Endothelial cell of umbilical vein (primary cell): ENCODE data around the gene CCHCR1. TPM values are rescaled to one million over a fixed set of nuclear protein-coding genes. Genes with fewer than 3 reads are reported as not detected.
A peak's percentile ranks its signal among the peaks of the same experiment; 100 is the strongest.

Source experiments
- BruUV-seq: library from RNA; stranded (reverse); fragments of 400-500 nt; replicated peaks from 2 replicates; lab custom pipeline; 2021; lab: Mats Ljungman, UMichigan
- CTCF ChIA-PET: fragments of 300-600, 350-600 bp; sonication (Branson Sonifier 250); formaldehyde crosslinking; loops from one replicate; lab custom pipeline; 2021; ENCODE audit warnings: antibody characterized with exemption, inconsistent platforms; lab: Charles Lee
- POLR2A ChIA-PET: fragments of 300-600, 350-600 bp; sonication (Branson Sonifier 250); formaldehyde crosslinking; loops from one replicate; lab custom pipeline; 2021; ENCODE audit warnings: antibody characterized with exemption, inconsistent platforms; lab: Charles Lee
- DNase-seq: peaks from one replicate; pipeline ENCODE4 v3.0.0-alpha.2; 2011; ENCODE audit warnings: low read depth, low spot score
- FAIRE-seq: peaks from 2 replicates; lab custom pipeline; 2011; peaks lifted over from hg19 to GRCh38; lab: Jason Lieb, UNC
- H2AFZ ChIP-seq: 2 replicates; pipeline ENCODE4 v1.6.0; 2012; ENCODE audit warnings: low read depth, low read length, control low read depth, inconsistent platforms
- H3K27ac ChIP-seq: 2 replicates; pipeline ENCODE4 v1.5.1; 2011; ENCODE audit warnings: low read depth, mild to moderate bottlenecking, control low read depth, low read length, moderate library complexity; ENCODE audit not compliant: insufficient read depth
- H3K27me3 ChIP-seq, 2 experiments: 2 replicates each; pipeline versions ENCODE4 v1.6.0 to v1.6.1; 2011; ENCODE audit warnings: low read length in 2 of 2, mixed read lengths in 1 of 2; ENCODE audit not compliant: control insufficient read depth in 2 of 2, insufficient read depth in 2 of 2
- H3K36me3 ChIP-seq, 2 experiments: 2 replicates in 1 of 2; 3 replicates in 1 of 2; pipeline ENCODE4 v1.5.1; 2011; ENCODE audit warnings: low read length in 2 of 2, mild to moderate bottlenecking in 1 of 2, moderate library complexity in 1 of 2; ENCODE audit not compliant: control insufficient read depth in 2 of 2, insufficient read depth in 2 of 2; ENCODE audit errors: extremely low read depth in 1 of 2
- H3K4me1 ChIP-seq: 3 replicates; pipeline ENCODE4 v1.5.1; 2011; ENCODE audit warnings: mild to moderate bottlenecking, low read length; ENCODE audit not compliant: control insufficient read depth, insufficient read depth; ENCODE audit errors: extremely low read depth
- H3K4me2 ChIP-seq: 2 replicates; pipeline ENCODE4 v1.6.1; 2011; ENCODE audit warnings: low read length, control low read depth, mixed read lengths; ENCODE audit not compliant: insufficient read depth
- H3K4me3 ChIP-seq, 3 experiments: fragments of 200-600 bp in 1 of 3; sonication (generic), shearing (Covaris generic) in 1 of 3; replicated peaks in 1 of 3; 2 replicates each; pipeline ENCODE4 v1.5.1; 2011 to 2016; ENCODE audit warnings: control low read depth in 3 of 3, low read length in 3 of 3, mild to moderate bottlenecking in 2 of 3, inconsistent platforms in 1 of 3, low read depth in 1 of 3, moderate library complexity in 1 of 3; ENCODE audit not compliant: insufficient read depth in 1 of 3
- H3K79me2 ChIP-seq: 2 replicates; pipeline ENCODE4 v1.6.0; 2012; ENCODE audit warnings: low read length, inconsistent platforms; ENCODE audit not compliant: control insufficient read depth, insufficient read depth
- H3K9ac ChIP-seq: replicated peaks from 2 replicates; pipeline ENCODE3; 2011; ENCODE audit warnings: low read length, control low read depth; ENCODE audit not compliant: insufficient read depth; ENCODE audit errors: extremely low read depth
- H3K9me1 ChIP-seq: replicated peaks from 3 replicates; pipeline ENCODE4 v1.6.0; 2011; ENCODE audit warnings: mild to moderate bottlenecking, low read length; ENCODE audit not compliant: control insufficient read depth, insufficient read depth; ENCODE audit errors: extremely low read depth
- H3K9me3 ChIP-seq: replicated peaks from 2 replicates; pipeline ENCODE4 v1.5.1; 2012; ENCODE audit warnings: low read length, inconsistent platforms; ENCODE audit not compliant: control insufficient read depth, insufficient read depth
- H4K20me1 ChIP-seq: replicated peaks from 2 replicates; pipeline ENCODE3; 2011; ENCODE audit warnings: mild to moderate bottlenecking, low read length; ENCODE audit not compliant: control insufficient read depth, insufficient read depth; ENCODE audit errors: extremely low read depth
- EZH2 ChIP-seq: IDR thresholded peaks from 2 replicates; pipeline ENCODE4 v1.6.1; 2012; ENCODE audit warnings: borderline replicate concordance, low read depth, mild to moderate bottlenecking, moderate library complexity, low read length, inconsistent platforms; ENCODE audit not compliant: severe bottlenecking
- FOS ChIP-seq: IDR thresholded peaks from 2 replicates; pipeline ENCODE4 v1.6.1; 2011; ENCODE audit warnings: mild to moderate bottlenecking, low read length, moderate library complexity, borderline replicate concordance; ENCODE audit not compliant: insufficient read depth
- GATA2 ChIP-seq: IDR thresholded peaks from 2 replicates; pipeline ENCODE4 v1.7.0; 2011; ENCODE audit warnings: low read depth, mild to moderate bottlenecking, moderate library complexity, mixed read lengths, low read length; ENCODE audit not compliant: insufficient read length, insufficient read depth
- JUN ChIP-seq: IDR thresholded peaks from 2 replicates; pipeline ENCODE4 v1.6.1; 2011; ENCODE audit warnings: borderline replicate concordance, low read depth; ENCODE audit not compliant: insufficient read length, insufficient read depth
- MYC ChIP-seq: IDR thresholded peaks from one replicate; pipeline ENCODE4 v1.6.1; 2011; ENCODE audit warnings: mild to moderate bottlenecking, low read depth, low read length
- POLR2A ChIP-seq: IDR thresholded peaks from 2 replicates; pipeline ENCODE4 v1.6.1; 2012; ENCODE audit warnings: low read depth, mild to moderate bottlenecking, control low read depth, low read length
- POLR2AphosphoS5 ChIP-seq: IDR thresholded peaks from 2 replicates; pipeline ENCODE4 v1.6.1; 2012; ENCODE audit warnings: low read depth, mild to moderate bottlenecking, control low read depth, low read length, moderate library complexity; ENCODE audit not compliant: insufficient read depth
- dilution Hi-C: fragments of 300-500 bp; cut with MboI; formaldehyde crosslinking; loops from one replicate; pipeline ENCODE4 v1.15.0; 2019; ENCODE audit warnings: low sequenced_read_pairs; ENCODE audit not compliant: extremely low pct_ligation_motif_present
- intact Hi-C: fragments of 100-400 bp; cut with micrococcal nuclease; formaldehyde crosslinking; loops from one replicate; pipeline ENCODE4 v1.10.0; 2022
- polyA plus RNA-seq, 4 experiments: library from polyadenylated mRNA; depleted of rRNA in 3 of 4; stranded (reverse) in 3 of 4; unstranded in 1 of 4; fragments of >200 nt; gene quantifications; 2 replicates each; pipeline versions ENCODE4 v1.2.1 to v1.2.3, GENCODE V29; 2011 to 2012; ENCODE audit warnings: missing spikeins in 1 of 4
- total RNA-seq: library from RNA; stranded (reverse); gene quantifications from 2 replicates; pipeline ENCODE4 v1.2.3, GENCODE V29; 2021
- TF ChIP-seq, protein P1 (sequence below): IDR thresholded peaks from 2 replicates; pipeline ENCODE4 v1.6.1; 2011; ENCODE audit not compliant: insufficient read depth, insufficient read length
- TF ChIP-seq, protein P2 (sequence below), 2 donors: IDR thresholded peaks; 1 replicate in 1 of 2; 2 replicates in 1 of 2; pipeline ENCODE4 v1.5.1; 2011; ENCODE audit warnings: low read length in 2 of 2, mild to moderate bottlenecking in 2 of 2, moderate library complexity in 2 of 2, control low read depth in 1 of 2, inconsistent platforms in 1 of 2, low read depth in 1 of 2; ENCODE audit not compliant: insufficient read depth in 1 of 2; ENCODE audit errors: extremely low read depth in 1 of 2

The CCHCR1 gene
- total and polyA plus RNA-seq, 2 donors (not counting 3 experiments of a cell fraction or from before 2014, with no cell fraction given) = 12.8 to 23.2 TPM

DNA sequence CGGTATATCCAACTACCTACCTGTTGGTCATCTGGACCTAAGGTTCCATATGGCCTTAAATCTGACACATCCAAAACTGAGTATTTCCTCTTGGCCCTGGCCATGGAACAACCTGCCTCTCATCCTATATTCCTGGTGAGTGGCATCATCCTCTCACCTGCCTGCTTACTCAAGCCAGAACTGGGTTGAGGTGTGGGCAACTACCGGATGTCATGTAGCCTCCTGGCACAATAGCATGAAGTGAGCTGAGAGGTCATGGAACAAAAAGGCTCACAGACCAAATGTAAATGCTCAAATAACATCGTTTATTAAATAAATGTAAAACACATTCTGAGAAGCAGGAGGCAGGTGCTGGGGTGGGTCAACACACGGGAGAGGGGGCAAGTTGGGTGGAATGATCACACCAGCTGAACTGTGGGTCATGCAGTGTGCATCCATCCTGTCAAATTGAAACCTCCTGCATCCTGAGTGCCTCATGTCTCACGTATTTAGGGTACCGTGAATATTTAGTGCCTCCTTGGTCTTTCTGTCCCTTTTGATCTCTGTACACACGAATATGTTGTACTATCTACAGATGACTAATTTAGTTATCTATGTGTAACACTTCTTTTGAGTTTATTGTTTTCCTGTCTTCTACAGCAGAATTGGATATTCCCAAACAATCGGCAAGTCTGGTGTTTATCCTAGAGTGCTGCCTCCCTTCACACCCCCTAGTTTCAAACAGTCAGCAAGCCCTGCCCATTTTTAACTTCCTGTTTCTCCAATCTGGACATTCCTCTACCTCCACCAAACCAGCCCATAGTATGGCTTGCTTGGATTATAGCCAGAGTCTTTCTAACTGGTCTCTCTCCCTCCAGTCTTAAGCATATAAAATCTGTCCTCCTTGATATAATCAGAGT, 20.8 kb upstream of the CCHCR1 start:
- Histone ChIP-seq H3K27ac (no peak overlapping the region), H3K4me2 (no peak overlapping the region), H3K27me3 (no peaks in the 10 kb centered on the region), H2AFZ (peak overlapping the region; percentile 47), H3K9me1 (no peaks in the 10 kb centered on the region), H3K4me3 (no peak overlapping the region), H3K4me1 (peaks cover 6% of the 10 kb centered on the region), H3K9me3 (no peaks in the 10 kb centered on the region), H3K36me3 (no peaks in the 10 kb centered on the region), H3K9ac (no peak overlapping the region), H4K20me1 (no peaks in the 10 kb centered on the region), H3K79me2 (no peaks in the 10 kb centered on the region)
- dilution Hi-C loops (no loop called here), intact Hi-C loops (no loop called here)
- FAIRE-seq (peak; percentile 70), DNase-seq (peak; percentile 29)
- TF ChIP-seq EZH2 (no peak), POLR2AphosphoS5 (no peak), POLR2A (no peak), JUN (no peak), GATA2 (no peak), FOS (no peak), MYC (no peak)
- TF ChIP-seq, protein P1, sequence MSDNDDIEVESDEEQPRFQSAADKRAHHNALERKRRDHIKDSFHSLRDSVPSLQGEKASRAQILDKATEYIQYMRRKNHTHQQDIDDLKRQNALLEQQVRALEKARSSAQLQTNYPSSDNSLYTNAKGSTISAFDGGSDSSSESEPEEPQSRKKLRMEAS = no peak
- TF ChIP-seq, protein P2, sequence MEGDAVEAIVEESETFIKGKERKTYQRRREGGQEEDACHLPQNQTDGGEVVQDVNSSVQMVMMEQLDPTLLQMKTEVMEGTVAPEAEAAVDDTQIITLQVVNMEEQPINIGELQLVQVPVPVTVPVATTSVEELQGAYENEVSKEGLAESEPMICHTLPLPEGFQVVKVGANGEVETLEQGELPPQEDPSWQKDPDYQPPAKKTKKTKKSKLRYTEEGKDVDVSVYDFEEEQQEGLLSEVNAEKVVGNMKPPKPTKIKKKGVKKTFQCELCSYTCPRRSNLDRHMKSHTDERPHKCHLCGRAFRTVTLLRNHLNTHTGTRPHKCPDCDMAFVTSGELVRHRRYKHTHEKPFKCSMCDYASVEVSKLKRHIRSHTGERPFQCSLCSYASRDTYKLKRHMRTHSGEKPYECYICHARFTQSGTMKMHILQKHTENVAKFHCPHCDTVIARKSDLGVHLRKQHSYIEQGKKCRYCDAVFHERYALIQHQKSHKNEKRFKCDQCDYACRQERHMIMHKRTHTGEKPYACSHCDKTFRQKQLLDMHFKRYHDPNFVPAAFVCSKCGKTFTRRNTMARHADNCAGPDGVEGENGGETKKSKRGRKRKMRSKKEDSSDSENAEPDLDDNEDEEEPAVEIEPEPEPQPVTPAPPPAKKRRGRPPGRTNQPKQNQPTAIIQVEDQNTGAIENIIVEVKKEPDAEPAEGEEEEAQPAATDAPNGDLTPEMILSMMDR (IDR thresholded peaks at IDR 0.05; ENCODE audit: extremely low read depth in 1 of 2, insufficient read depth in 1 of 2, low read depth in 1 of 2, low read length in 2 of 2) = no peak
- POLR2A ChIA-PET = no interaction called here
- CTCF ChIA-PET = interaction anchor here (1.2 kb wide), 1 partner anchor 41 kb away, joined by 3 read pairs; no protein-coding TSS in a partner anchor
- no TSS peak for BruUV-seq
